ENCODE measurements around the gene WSCD1.

Gene WSCD1

GRCh38 chr17:6137716-6138502 is 67.7 kb downstream of the WSCD1 start:
- in situ Hi-C loops (cut with MboI; ENCODE audit: low sequenced_read_pairs, unreplicated experiment) = no loop called here
- DNase-seq (ENCODE audit: low spot score) = no peak
- TF ChIP-seq, protein P1, sequence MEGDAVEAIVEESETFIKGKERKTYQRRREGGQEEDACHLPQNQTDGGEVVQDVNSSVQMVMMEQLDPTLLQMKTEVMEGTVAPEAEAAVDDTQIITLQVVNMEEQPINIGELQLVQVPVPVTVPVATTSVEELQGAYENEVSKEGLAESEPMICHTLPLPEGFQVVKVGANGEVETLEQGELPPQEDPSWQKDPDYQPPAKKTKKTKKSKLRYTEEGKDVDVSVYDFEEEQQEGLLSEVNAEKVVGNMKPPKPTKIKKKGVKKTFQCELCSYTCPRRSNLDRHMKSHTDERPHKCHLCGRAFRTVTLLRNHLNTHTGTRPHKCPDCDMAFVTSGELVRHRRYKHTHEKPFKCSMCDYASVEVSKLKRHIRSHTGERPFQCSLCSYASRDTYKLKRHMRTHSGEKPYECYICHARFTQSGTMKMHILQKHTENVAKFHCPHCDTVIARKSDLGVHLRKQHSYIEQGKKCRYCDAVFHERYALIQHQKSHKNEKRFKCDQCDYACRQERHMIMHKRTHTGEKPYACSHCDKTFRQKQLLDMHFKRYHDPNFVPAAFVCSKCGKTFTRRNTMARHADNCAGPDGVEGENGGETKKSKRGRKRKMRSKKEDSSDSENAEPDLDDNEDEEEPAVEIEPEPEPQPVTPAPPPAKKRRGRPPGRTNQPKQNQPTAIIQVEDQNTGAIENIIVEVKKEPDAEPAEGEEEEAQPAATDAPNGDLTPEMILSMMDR (IDR thresholded peaks at IDR 0.05; ENCODE audit: borderline replicate concordance, control extremely low read depth, extremely low read depth, insufficient read depth, missing control alignments) = no peak

GRCh38 chr17:6138761-6139446 is 68.7 kb downstream of the WSCD1 start:
- no peak for DNase-seq (ENCODE audit: low spot score)
- TF ChIP-seq, protein P1 (IDR thresholded peaks at IDR 0.05; ENCODE audit: borderline replicate concordance, control extremely low read depth, extremely low read depth, insufficient read depth, missing control alignments) = no peak
- in situ Hi-C loops (cut with MboI; ENCODE audit: low sequenced_read_pairs, unreplicated experiment) = no loop called here

DNA sequence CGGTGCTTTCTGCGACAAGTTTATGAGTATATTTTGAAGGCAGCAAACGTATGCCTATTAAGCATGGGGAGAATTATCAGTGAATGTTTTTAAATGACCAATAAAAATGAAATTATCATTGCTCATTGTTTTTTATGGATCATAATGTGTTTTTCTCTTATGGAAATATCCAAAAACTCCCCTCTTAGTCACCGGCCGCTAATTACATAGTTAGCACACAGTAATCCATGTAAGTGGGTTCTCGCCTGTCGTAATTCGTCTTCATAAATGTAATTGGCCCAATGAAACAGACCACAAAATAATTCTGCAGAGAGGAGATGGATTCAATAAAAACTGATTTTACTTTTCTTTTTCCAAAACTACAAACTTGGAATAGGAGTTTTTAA is 69.3 kb downstream of the WSCD1 start:
- in situ Hi-C loops (cut with MboI; ENCODE audit: low sequenced_read_pairs, unreplicated experiment) = no loop called here

GRCh38 chr17:6140188-6140587 is 70.0 kb downstream of the WSCD1 start:
- in situ Hi-C loops (cut with MboI; ENCODE audit: low sequenced_read_pairs, unreplicated experiment) = no loop called here
- TF ChIP-seq, protein P1 (IDR thresholded peaks at IDR 0.05; ENCODE audit: borderline replicate concordance, control extremely low read depth, extremely low read depth, insufficient read depth, missing control alignments) = no peak
- DNase-seq (ENCODE audit: low spot score) = no peak

More for the DNA sequence above, 69.3 kb downstream of the WSCD1 start:
- no peak for DNase-seq (ENCODE audit: low spot score)
- TF ChIP-seq, protein P1 (IDR thresholded peaks at IDR 0.05; ENCODE audit: borderline replicate concordance, control extremely low read depth, extremely low read depth, insufficient read depth, missing control alignments) = no peak

GRCh38 chr17:6140728-6141330 is 70.7 kb downstream of the WSCD1 start:
- in situ Hi-C loops (cut with MboI; ENCODE audit: low sequenced_read_pairs, unreplicated experiment) = no loop called here
- DNase-seq (ENCODE audit: low spot score) = no peak
- TF ChIP-seq, protein P1 (IDR thresholded peaks at IDR 0.05; ENCODE audit: borderline replicate concordance, control extremely low read depth, extremely low read depth, insufficient read depth, missing control alignments) = no peak

GRCh38 chr17:6142701-6143100 is 72.5 kb downstream of the WSCD1 start:
- TF ChIP-seq, protein P1 (IDR thresholded peaks at IDR 0.05; ENCODE audit: borderline replicate concordance, control extremely low read depth, extremely low read depth, insufficient read depth, missing control alignments) = no peak
- no peak for DNase-seq (ENCODE audit: low spot score)
- in situ Hi-C loops (cut with MboI; ENCODE audit: low sequenced_read_pairs, unreplicated experiment) = no loop called here
